Cardiac muscle cell (in vitro differentiated cells and primary cell): ENCODE results near the gene FAM184B. TPM values are rescaled to one million over a fixed set of nuclear protein-coding genes. Genes with fewer than 3 reads are reported as not detected.

Source experiments
- DNase-seq, 2 donors: peaks; one replicate each; pipeline versions ENCODE4 v3.0.0 to v3.0.0-alpha.2; 2010 to 2017; ENCODE audit warnings: low read depth in 1 of 2, low spot score in 1 of 2
- H3K27ac ChIP-seq: fragments of 200-600 bp; sonication (generic); 2 replicates; pipeline ENCODE4 v1.5.1; 2016
- H3K27me3 ChIP-seq: fragments of 200-600 bp; sonication (generic); 2 replicates; pipeline ENCODE4 v1.6.0; 2016; ENCODE audit warnings: control low read depth
- H3K36me3 ChIP-seq: fragments of 200-600 bp; sonication (generic); 2 replicates; pipeline ENCODE4 v1.5.1; 2016; ENCODE audit warnings: control low read depth
- H3K4me1 ChIP-seq: fragments of 200-600 bp; sonication (generic); 2 replicates; pipeline ENCODE4 v1.8.1; 2017; ENCODE audit warnings: low read depth, mild to moderate bottlenecking, mixed run types
- H3K4me3 ChIP-seq: fragments of 200-600 bp; sonication (generic); 2 replicates; pipeline ENCODE4 v1.5.1; 2016; ENCODE audit warnings: mild to moderate bottlenecking
- H3K9me3 ChIP-seq: fragments of 200-600 bp; sonication (generic); 2 replicates; pipeline ENCODE4 v1.5.1; 2017; ENCODE audit warnings: low read depth, mild to moderate bottlenecking, control low read depth
- polyA plus RNA-seq: library from polyadenylated mRNA; unstranded; fragments of >200 nt; fragmentation: Nextera tagmentation; extraction: Ambion mirVana; gene quantifications from 2 replicates; pipeline ENCODE4 v1.2.1, GENCODE V29; 2016
- total RNA-seq: library from RNA; depleted of rRNA; stranded (reverse); fragments of >200 nt; gene quantifications from 2 replicates; pipeline ENCODE4 v1.2.3, GENCODE V29; 2016
- TF ChIP-seq, protein P1 (sequence below): IDR thresholded peaks from 2 replicates; pipeline ENCODE4 v1.5.1; 2012; ENCODE audit warnings: low read depth, mild to moderate bottlenecking, low read length

Gene FAM184B
- total and polyA plus RNA-seq, 2 experiments from 2014 or later = not detected

DNA sequence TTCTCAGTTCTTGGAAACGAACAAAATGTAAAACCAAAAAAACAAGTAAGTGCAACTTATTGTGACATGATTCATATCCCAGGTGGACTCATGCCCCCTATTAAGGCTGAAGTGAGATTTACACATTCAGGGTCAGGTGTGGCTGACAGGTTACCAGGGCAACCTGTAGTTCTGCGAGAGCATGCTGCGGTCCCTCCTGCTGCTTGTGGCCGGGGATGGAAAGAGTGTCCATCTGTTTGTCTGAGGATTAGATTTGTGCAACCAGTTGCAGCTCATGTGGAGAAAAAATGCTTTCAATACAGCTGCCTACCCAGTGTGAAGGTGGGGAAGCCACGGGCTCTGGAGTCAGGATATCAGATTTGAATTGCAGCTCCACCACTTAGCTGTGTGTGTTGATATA, 78.8 kb downstream of the FAM184B start:
- no peak for DNase-seq

DNA sequence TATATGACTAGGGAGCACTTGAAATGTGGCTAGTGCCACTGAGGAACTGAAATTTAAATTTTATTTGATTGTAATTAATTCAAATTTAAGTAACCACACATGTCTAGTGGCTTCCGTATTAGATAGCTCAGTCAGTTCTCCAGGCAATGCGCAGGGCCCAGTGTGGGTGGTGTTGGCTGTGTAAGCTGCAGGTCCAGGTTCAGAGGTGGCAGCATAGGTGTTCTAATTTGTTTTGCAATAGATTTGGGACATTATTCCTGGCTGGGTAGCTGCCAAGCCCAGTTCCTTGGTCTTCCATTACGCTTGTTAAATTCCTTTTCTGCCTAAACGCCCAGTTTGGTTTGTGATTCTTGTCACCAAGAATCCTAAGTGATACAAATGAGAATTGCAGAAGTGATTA, 79.5 kb downstream of the FAM184B start:
- no peak for DNase-seq

More for the DNA sequence above, 78.8 kb downstream of the FAM184B start:
- H3K4me1 ChIP-seq = no peaks in the 10 kb centered on the region
- TF ChIP-seq, protein P1, sequence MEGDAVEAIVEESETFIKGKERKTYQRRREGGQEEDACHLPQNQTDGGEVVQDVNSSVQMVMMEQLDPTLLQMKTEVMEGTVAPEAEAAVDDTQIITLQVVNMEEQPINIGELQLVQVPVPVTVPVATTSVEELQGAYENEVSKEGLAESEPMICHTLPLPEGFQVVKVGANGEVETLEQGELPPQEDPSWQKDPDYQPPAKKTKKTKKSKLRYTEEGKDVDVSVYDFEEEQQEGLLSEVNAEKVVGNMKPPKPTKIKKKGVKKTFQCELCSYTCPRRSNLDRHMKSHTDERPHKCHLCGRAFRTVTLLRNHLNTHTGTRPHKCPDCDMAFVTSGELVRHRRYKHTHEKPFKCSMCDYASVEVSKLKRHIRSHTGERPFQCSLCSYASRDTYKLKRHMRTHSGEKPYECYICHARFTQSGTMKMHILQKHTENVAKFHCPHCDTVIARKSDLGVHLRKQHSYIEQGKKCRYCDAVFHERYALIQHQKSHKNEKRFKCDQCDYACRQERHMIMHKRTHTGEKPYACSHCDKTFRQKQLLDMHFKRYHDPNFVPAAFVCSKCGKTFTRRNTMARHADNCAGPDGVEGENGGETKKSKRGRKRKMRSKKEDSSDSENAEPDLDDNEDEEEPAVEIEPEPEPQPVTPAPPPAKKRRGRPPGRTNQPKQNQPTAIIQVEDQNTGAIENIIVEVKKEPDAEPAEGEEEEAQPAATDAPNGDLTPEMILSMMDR = no peak
- H3K27me3 ChIP-seq = no peaks in the 10 kb centered on the region
- H3K4me3 ChIP-seq = no peak overlapping the region
- H3K9me3 ChIP-seq = no peaks in the 10 kb centered on the region
- H3K27ac ChIP-seq = no peak overlapping the region
- H3K36me3 ChIP-seq = no peaks in the 10 kb centered on the region

DNA sequence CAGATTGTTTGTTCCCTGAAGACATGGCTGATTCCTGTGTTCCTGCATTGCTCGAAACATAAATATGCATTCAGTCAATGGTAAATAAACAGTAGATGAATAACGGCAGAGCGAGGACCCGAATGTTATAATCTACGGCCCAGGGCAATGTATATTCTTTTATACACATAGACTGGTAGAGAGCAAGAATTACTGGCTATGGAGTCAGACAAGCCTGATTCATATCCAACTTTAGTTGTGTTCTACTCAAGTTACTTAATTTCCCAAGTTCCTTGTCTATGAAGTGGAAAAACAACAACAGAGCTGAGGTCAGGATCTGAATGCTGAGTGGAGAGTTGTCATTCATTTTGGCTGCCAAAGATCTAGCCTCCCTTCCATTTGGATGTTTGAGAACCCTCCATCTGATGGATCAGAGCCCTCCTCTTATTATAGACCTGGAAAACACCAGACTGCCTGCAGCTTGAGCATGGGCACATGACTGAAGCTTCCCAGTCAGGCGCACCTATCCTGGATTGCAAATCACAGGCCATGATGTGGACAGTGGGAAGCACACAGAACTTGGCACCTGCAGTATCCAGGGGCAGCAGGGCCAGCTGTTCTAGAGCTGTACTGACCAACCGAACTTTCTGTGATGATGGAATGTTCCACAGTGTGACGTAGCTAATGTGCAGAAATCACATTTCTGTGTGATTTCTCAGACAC, 80.1 kb downstream of the FAM184B start:
- no peak for DNase-seq
- no peaks in the 10 kb centered on the region for H3K9me3 ChIP-seq
- no peaks in the 10 kb centered on the region for H3K36me3 ChIP-seq
- no peaks in the 10 kb centered on the region for H3K4me1 ChIP-seq
- no peak overlapping the region for H3K4me3 ChIP-seq
- no peaks in the 10 kb centered on the region for H3K27me3 ChIP-seq
- no peak overlapping the region for H3K27ac ChIP-seq
- TF ChIP-seq, protein P1 = no peak

More for the DNA sequence above, 79.5 kb downstream of the FAM184B start:
- Histone ChIP-seq H3K27me3 (no peaks in the 10 kb centered on the region), H3K4me1 (no peaks in the 10 kb centered on the region), H3K27ac (no peak overlapping the region), H3K4me3 (no peak overlapping the region), H3K9me3 (no peaks in the 10 kb centered on the region), H3K36me3 (no peaks in the 10 kb centered on the region)
- TF ChIP-seq, protein P1 = no peak

DNA sequence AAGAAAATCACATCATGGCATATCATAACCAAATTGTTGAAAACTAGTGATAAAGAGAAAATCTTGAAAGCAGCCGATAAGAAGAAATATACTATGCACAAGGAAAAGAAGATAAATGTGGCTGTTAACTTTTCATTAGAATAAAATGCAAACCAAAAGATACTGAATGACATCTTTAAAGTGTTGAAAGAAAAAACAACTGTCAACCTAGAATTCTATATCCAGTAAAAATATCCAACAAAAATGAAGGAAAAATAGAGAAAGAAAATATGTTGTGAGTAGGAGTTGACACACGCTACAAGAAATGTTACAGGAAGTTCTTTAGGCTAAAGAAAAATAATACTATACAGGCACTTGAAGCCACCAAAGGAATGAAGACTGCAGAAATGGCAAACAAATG, 82.0 kb downstream of the FAM184B start:
- TF ChIP-seq, protein P1 = no peak
- no peaks in the 10 kb centered on the region for H3K4me1 ChIP-seq
- no peak overlapping the region for H3K4me3 ChIP-seq
- no peaks in the 10 kb centered on the region for H3K9me3 ChIP-seq
- no peak overlapping the region for H3K27ac ChIP-seq
- H3K36me3 ChIP-seq = no peaks in the 10 kb centered on the region
- no peak for DNase-seq
- H3K27me3 ChIP-seq = no peaks in the 10 kb centered on the region

DNA sequence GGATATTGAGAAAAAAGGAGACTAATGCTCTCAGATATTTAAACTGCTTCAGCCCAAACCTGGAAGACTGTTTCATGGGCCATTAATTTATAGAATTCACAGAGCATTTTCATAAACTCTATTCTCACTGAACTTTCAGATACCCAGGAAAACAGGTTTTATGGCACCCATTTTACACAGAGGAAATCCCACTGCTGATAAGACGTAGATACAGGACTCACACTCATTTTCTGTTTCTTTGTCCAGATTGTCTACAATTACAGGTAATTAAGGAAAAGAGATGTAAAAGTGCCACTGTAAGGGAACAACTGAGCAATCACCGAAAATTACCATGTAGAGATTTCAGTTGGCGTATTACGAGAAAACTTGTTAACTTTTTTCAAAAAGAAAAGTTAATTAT, 83.3 kb downstream of the FAM184B start:
- Histone ChIP-seq H3K36me3 (no peaks in the 10 kb centered on the region), H3K4me1 (no peaks in the 10 kb centered on the region), H3K27me3 (no peaks in the 10 kb centered on the region), H3K27ac (no peak overlapping the region), H3K9me3 (no peaks in the 10 kb centered on the region), H3K4me3 (no peak overlapping the region)
- TF ChIP-seq, protein P1 = no peak
- DNase-seq = no peak
